Putamen (tissue), 1 donor: ENCODE data around the gene IQGAP3.

Experiments used
- DNase-seq: peaks from one replicate; pipeline ENCODE4 v3.0.0-alpha.2; 2016; ENCODE audit warnings: low spot score

The IQGAP3 gene

GRCh38 chr1:156480411-156481192 lies 91.8 kb downstream of the IQGAP3 start:
- no peak for DNase-seq

GRCh38 chr1:156480016-156480370 lies 92.4 kb downstream of the IQGAP3 start:
- no peak for DNase-seq

- DNase-seq, result no peak
These were observed 93.0 kb downstream of the IQGAP3 start for GRCh38 chr1:156479093-156480015.

- DNase-seq, result no peak
These were observed 94.1 kb downstream of the IQGAP3 start for GRCh38 chr1:156478250-156478627.

- DNase-seq, result no peak
These were observed 94.7 kb downstream of the IQGAP3 start for GRCh38 chr1:156477526-156478249.

GRCh38 chr1:156476501-156477298 lies 95.7 kb downstream of the IQGAP3 start:
- no peak for DNase-seq

GRCh38 chr1:156475568-156476500 lies 96.5 kb downstream of the IQGAP3 start:
- DNase-seq, result peak; percentile 83
